GM21526 (cell line): Measurements from ENCODE around the gene CDH12.

Experiments used
- ATAC-seq: cut with Tn5 transposase; IDR thresholded peaks from one replicate; pipeline ENCODE4 v1.9.1; 2021; ENCODE audit warnings: moderate library complexity; ENCODE audit not compliant: unreplicated experiment, low FRiP score

The CDH12 gene

DNA sequence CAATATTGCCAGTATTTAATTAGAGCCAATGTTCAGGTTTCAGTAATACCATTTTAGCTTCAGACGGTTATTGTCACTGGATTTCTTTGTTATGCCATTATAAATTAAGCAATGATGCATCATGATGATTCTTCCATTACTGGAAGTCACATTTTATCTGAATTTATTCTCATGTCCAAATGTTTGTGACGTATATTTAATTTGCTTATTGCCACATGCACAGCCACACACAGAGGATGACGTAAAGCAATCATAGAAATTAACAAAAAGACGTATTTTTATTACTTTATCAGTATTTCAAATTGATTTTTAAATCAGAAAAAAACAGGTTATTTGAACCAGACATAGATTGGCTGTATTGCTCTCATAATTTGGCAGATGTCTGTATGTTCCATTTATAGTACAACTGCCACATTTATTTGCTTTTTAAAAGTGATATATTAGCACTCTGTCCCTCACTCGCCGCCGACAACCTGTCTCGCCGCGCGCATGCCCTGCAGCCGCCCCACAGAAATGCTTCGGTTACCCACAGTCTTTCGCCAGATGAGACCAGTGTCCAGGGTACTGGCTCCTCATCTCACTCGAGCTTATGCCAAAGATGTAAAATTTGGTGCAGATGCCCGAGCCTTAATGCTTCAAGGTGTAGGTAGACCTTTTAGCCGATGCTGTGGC is 970.9 kb downstream of the CDH12 start:
- ATAC-seq = no peak

- no peak for ATAC-seq
Observed at GRCh38 chr5:21880164-21880563, 973.0 kb downstream of the CDH12 start.

- no peak for ATAC-seq
Observed at GRCh38 chr5:21862986-21863385, 990.2 kb downstream of the CDH12 start.

DNA sequence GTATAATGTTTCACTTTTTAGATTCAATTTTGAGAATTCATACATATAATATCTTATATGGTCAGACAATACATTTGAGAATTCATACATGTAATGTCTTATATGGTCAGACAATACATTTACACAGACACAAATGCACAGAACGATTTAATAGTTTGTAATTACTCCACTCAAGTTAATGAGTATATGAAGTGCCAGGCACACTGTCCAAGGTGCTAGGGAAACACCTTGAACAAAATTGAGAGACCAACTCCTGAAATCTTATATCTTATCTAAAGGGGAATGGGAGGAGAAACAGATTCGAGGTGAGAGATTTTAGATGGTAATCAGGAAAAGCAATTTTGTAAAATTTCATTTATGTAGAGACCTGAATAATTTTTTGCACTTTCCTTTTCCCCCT is 994.7 kb downstream of the CDH12 start:
- no peak for ATAC-seq

GRCh38 chr5:21856987-21857386 is 996.2 kb downstream of the CDH12 start:
- ATAC-seq = no peak

GRCh38 chr5:21847300-21847699 is 1005.8 kb downstream of the CDH12 start:
- ATAC-seq = no peak

DNA sequence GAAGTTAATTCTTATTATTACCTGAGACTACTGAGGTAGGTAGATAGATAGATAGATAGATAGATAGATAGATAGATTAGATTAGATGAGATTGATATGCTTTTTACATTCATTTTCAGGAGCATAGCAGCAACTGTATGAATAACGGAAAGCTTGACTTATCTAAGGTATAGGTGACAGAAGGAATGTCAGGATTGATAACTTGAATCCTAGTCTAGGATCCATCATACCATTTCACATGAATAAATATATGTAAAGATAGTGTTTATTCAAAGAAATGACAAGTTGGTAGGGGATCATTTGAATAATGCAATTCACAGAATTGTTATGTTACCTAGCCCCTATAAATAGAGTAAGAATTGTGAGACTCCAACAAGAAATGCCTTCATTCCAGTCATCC is 1008.2 kb downstream of the CDH12 start:
- ATAC-seq = no peak

DNA sequence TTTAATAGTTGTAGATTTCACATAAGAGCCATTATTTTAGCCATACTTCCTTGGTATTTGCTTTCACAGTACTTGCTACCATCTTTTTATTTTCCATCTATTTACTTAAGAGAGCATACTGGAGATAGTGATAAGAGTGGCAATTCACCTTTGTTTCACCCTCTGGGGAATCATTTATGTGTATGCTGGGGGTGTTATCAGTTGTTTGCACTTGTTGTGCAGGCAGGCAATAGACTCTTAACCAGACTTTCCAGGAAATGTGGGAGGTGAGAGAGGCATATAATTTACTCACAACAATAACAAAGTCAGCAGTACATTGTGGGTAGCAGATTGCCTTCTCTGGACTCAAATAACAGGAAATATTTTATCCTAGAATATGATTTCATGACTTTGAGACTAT is 1018.3 kb downstream of the CDH12 start:
- no peak for ATAC-seq

- peak; percentile 79 for ATAC-seq
Observed at GRCh38 chr5:21831145-21831787, 1021.9 kb downstream of the CDH12 start.

DNA sequence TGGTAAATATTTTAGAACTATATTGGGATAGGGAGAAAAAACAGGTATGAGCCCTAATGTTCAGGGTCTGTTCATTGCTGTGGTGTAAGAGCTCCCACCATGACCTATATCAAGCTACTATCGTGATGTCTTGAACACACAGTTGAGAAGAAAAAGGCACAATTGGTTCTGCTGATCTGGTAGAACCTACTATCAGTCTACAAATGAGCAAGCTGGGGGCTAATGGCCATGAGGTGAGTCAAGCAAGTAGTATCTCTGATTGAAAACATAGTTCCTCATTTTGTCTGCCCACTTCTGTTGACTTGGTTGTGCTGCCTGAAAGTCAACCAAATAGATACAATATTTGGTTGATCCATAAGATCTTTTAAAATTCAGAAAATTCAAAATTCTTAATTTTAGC is 1026.3 kb downstream of the CDH12 start:
- no peak for ATAC-seq

GRCh38 chr5:21823588-21823987 is 1029.6 kb downstream of the CDH12 start:
- ATAC-seq = no peak

DNA sequence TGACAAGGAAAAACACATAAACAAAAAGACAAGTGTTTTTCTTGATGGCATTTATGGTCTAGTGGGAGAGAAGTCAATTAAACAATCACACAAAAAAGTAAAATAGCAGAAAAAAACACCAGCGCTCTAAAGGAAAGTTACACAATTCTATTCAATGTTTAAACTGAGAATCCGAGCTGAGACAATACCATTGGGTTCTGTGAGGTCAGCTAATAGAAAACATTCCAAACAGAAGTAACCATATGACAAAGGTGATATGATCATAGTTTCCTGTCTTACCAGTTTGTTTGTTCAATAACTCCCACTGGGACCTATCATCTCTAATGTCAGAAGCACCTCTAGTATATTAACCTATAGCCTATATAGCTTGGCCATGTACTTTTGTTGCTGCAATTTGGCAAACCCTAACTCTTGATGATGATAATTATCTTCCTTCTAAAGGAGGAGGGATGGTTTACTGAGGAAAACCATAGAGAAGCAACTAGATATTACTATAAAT is 1030.0 kb downstream of the CDH12 start:
- ATAC-seq = no peak

DNA sequence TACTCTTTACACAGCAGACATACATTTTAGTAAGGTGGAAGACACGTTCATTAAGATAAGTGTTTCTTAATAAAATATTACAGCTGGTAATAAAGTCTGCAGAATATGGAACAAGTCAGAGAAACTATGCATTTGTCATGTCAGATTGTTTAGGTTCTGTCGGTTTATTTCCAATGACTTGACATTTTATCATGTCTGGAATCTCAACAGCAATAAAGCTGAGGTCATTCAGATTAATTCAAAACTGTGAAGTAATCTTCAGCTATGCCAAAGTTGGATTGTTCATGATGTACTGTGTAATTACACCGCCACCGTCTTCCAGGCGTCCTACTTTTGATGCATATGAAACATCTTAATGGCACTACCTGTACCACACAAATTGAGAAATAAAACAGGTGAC is 1032.6 kb downstream of the CDH12 start:
- ATAC-seq = no peak

- ATAC-seq = no peak
Observed at GRCh38 chr5:21818370-21818720, 1034.8 kb downstream of the CDH12 start.

GRCh38 chr5:21817668-21818369 is 1035.3 kb downstream of the CDH12 start:
- ATAC-seq = no peak

DNA sequence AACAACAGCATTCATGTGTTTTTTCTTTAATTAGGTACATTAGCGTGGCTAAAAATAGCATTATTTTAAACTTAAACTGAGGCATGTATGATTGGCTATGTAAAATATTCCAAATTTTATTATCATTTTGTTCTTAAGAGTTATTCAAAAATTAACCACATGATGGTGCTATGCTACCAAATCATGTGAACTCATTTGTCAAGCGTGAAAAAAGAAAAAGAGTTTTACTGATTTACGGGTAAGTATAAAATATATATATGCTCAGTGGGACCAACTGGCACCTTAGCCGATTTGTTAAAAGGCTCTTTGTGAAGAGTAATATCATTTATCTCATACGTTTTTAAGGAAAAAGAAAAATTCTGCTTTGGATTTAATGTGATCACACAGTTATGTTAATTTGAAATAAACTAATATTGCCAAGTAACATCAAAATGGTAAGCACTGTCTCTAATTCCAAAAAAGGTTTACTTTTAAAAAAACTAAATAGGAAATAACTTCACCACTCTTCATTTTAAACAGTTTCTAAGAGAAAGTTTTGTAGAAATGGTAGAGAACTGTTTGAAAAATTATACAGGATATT is 1042.3 kb downstream of the CDH12 start:
- ATAC-seq = no peak

- no peak for ATAC-seq
Observed at GRCh38 chr5:21809611-21810010, 1043.5 kb downstream of the CDH12 start.

DNA sequence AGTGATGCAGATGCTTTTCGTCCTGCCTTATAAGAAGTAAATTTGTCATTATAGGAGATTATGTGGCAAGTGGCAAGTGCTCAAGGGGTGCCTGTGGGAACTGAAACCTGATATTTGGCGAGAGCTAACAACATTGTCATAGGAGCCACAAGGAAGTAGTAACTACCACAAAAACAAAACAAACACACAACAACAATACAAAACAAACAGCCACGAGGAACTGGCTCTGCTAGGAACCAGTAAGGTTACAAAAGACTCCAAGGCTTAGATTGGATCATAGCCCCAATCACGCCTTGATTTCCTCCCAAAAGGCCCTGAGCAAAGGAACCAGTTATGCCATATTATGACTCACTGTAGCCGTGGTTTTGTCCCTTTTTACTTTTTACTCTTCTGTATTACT is 1045.2 kb downstream of the CDH12 start:
- ATAC-seq = peak; percentile 46

DNA sequence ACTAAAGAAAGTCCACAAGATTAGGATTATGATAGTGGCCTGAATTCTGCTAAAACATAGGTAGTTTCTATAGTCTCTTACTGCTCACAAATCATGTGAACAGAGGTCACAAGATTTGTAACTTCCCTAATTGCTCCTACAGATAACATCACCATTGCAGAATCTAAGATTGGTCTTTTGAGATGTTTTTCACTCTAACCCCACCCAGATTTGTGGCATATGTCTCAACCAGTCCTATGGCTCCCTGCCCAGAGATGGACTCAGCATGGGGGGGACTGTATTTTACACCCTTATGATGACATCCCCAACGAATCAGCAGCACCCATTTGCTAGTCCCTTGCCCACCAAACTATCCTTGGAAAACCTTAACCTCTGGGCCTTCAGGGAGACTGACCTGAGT is 1046.2 kb downstream of the CDH12 start:
- no peak for ATAC-seq

DNA sequence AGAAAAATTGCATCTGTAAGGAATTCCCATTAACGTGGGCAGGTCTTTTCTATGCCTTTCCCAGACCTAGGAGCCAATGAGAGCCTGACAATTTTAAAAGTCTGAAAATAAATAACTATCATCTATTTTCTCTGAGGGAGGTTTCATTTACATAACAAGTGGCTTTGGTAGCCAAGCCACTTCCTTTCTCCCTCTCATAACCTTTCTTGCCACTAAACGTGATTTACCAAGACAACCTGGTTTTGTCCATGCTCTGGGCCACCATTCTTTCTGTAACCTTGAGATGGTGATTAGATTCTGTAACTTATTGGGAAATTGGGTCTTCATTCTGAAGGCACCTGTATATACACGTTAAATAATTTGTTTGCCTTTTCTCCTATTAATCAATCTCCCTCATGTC is 1046.9 kb downstream of the CDH12 start:
- ATAC-seq = no peak

DNA sequence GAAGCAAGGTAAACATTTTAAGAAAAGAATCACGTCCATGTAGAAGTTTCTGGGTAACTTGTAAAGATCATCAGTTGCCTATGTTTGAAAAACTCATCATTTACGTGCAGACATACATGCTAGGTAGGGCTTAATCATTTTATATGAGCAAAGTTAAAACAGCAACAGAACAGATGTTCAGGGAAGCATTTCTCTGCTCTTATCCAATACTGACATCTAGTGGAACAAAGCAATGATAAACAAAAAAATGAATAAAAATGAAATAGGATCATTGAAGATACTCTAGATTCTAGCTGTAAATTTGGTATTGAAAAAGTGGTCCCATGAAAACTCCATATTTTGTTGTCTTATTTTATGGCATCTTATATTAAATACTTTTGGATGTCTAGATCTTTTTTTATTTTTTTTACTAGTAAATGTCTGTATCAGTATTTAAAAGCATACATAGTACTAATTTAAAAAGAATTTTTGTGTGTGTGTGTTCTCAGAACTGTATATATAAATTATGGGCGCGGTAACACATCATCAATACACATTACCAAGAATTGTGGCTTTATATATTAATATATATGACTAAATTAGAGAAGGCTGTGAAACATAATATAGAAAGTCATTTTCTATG is 1050.2 kb downstream of the CDH12 start:
- ATAC-seq = no peak
